HepG2 (cell line): ENCODE results near the gene PCDHGA1.

ENCODE experiments used
- ATF7-NPFF ChIP-seq: sonication (generic); formaldehyde crosslinking; IDR thresholded peaks from 2 replicates; pipeline ENCODE4 v1.8.1; 2023; ENCODE audit warnings: mild to moderate bottlenecking, low read depth, missing genetic modification reagents, moderate library complexity
- EZH2 ChIP-seq: conservative IDR thresholded peaks from 2 replicates; pipeline ENCODE4 v1.6.1; 2012; ENCODE audit warnings: mild to moderate bottlenecking, low read depth, low read length, moderate library complexity
- JUND ChIP-seq: sonication (generic); formaldehyde crosslinking; IDR thresholded peaks from 2 replicates; pipeline ENCODE4 v1.8.0; 2022; ENCODE audit warnings: mild to moderate bottlenecking, missing genetic modification reagents
- KLF15 ChIP-seq: sonication (generic); formaldehyde crosslinking; IDR thresholded peaks from 2 replicates; pipeline ENCODE4 v1.8.1; 2023; ENCODE audit warnings: borderline replicate concordance, mild to moderate bottlenecking, inconsistent platforms, missing genetic modification reagents, mixed read lengths
- MTA3 ChIP-seq: sonication (generic); formaldehyde crosslinking; IDR thresholded peaks from 2 replicates; pipeline ENCODE4 v1.4.0; 2020; ENCODE audit warnings: missing genetic modification reagents
- POLR2A ChIP-seq, 2 experiments: IDR thresholded peaks; 2 replicates each; pipeline ENCODE4 v1.6.1; 2011; ENCODE audit warnings: low read depth in 2 of 2, low read length in 2 of 2, mild to moderate bottlenecking in 1 of 2, moderate library complexity in 1 of 2; ENCODE audit not compliant: insufficient read depth in 1 of 2
- RBFOX2 ChIP-seq: fragments of 200-400 bp; formaldehyde crosslinking; IDR thresholded peaks from 2 replicates; pipeline ENCODE4 v1.6.1; 2017; ENCODE audit warnings: low read depth, mild to moderate bottlenecking, low read length
- SNAI1 ChIP-seq: sonication (generic); formaldehyde crosslinking; IDR thresholded peaks from 2 replicates; pipeline ENCODE4 v1.5.0; 2020; ENCODE audit warnings: mild to moderate bottlenecking, missing genetic modification reagents, borderline replicate concordance
- SP1 ChIP-seq, 2 experiments: fragments of 450-650 bp in 1 of 2; sonication (generic) in 1 of 2; formaldehyde crosslinking in 1 of 2; IDR thresholded peaks; 2 replicates each; pipeline versions ENCODE4 v1.4.0 to v1.6.1; 2016 to 2020; ENCODE audit warnings: missing genetic modification reagents in 1 of 2
- SP140L ChIP-seq: sonication (generic); formaldehyde crosslinking; IDR thresholded peaks from 2 replicates; pipeline ENCODE4 v1.4.0; 2020; ENCODE audit warnings: missing genetic modification reagents, borderline replicate concordance
- TCF12 ChIP-seq, 2 experiments: fragments of 450-650 bp in 1 of 2; sonication (generic) in 1 of 2; formaldehyde crosslinking in 1 of 2; IDR thresholded peaks; 2 replicates each; pipeline versions ENCODE4 v1.6.1 to v1.8.0; 2017 to 2022; ENCODE audit warnings: antibody characterized with exemption in 1 of 2, mild to moderate bottlenecking in 1 of 2, missing genetic modification reagents in 1 of 2, moderate library complexity in 1 of 2
- ZEB1 ChIP-seq: IDR thresholded peaks from 2 replicates; pipeline ENCODE4 v1.6.1; 2012; ENCODE audit warnings: mild to moderate bottlenecking, low read depth, inconsistent platforms; ENCODE audit not compliant: insufficient replicate concordance
- TF ChIP-seq, protein P1 (sequence below): IDR thresholded peaks from 2 replicates; pipeline ENCODE4 v1.6.1; 2012; ENCODE audit warnings: low read length, improper control_type of control experiment
- TF ChIP-seq, protein P2 (sequence below): sonication (generic); formaldehyde crosslinking; IDR thresholded peaks from 2 replicates; pipeline ENCODE4 v1.5.0; 2020; ENCODE audit warnings: mild to moderate bottlenecking, missing genetic modification reagents, moderate library complexity

DNA sequence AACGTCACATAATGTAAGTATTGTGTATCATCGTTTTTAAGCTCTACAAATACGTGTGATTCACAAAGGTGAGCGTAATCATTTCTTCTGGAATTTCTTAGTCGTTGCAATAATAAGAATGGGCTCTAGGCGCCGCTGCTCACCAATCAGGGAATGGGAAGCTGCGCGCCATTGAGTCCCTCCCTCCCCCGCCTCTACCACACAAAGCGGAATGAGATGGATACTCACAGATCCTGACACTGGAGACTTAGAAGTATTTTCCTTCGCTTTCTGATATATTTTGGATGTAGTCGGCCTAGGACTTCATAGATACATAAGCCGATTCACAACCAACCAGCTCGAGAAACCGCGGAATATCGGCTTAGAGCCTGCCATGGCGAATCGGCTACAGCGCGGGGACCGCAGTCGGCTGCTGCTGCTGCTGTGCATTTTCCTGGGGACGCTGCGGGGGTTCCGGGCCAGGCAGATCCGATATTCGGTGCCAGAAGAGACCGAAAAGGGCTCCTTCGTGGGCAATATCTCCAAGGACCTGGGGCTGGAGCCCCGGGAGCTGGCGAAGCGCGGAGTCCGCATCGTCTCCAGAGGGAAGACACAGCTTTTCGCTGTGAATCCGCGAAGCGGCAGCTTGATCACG is 90.7 kb downstream of the PCDHGA1 start, which contains the start of gene PCDHGA11:
- TF ChIP-seq SNAI1 (no peak), KLF15 (CRISPR knock-in tag) (no peak), TCF12 (IDR thresholded peaks at IDR 0.05) (no peak), TCF12 (CRISPR knock-in tag; IDR thresholded peaks at IDR 0.05) (no peak), SP1 (IDR thresholded peaks at IDR 0.05) (no peak), SP1 (CRISPR knock-in tag; IDR thresholded peaks at IDR 0.05) (no peak), EZH2 (no peak), POLR2A (IDR thresholded peaks at IDR 0.05; ENCODE audit: insufficient read depth in 1 of 2, low read depth in 2 of 2, low read length in 2 of 2) (no peak), SP140L (no peak), RBFOX2 (no peak), JUND (CRISPR knock-in tag) (no peak), ATF7-NPFF (no peak), ZEB1 (no peak), MTA3 (CRISPR knock-in tag) (no peak)
- TF ChIP-seq, protein P1, sequence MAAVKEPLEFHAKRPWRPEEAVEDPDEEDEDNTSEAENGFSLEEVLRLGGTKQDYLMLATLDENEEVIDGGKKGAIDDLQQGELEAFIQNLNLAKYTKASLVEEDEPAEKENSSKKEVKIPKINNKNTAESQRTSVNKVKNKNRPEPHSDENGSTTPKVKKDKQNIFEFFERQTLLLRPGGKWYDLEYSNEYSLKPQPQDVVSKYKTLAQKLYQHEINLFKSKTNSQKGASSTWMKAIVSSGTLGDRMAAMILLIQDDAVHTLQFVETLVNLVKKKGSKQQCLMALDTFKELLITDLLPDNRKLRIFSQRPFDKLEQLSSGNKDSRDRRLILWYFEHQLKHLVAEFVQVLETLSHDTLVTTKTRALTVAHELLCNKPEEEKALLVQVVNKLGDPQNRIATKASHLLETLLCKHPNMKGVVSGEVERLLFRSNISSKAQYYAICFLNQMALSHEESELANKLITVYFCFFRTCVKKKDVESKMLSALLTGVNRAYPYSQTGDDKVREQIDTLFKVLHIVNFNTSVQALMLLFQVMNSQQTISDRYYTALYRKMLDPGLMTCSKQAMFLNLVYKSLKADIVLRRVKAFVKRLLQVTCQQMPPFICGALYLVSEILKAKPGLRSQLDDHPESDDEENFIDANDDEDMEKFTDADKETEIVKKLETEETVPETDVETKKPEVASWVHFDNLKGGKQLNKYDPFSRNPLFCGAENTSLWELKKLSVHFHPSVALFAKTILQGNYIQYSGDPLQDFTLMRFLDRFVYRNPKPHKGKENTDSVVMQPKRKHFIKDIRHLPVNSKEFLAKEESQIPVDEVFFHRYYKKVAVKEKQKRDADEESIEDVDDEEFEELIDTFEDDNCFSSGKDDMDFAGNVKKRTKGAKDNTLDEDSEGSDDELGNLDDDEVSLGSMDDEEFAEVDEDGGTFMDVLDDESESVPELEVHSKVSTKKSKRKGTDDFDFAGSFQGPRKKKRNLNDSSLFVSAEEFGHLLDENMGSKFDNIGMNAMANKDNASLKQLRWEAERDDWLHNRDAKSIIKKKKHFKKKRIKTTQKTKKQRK = no peak
- TF ChIP-seq, protein P2, sequence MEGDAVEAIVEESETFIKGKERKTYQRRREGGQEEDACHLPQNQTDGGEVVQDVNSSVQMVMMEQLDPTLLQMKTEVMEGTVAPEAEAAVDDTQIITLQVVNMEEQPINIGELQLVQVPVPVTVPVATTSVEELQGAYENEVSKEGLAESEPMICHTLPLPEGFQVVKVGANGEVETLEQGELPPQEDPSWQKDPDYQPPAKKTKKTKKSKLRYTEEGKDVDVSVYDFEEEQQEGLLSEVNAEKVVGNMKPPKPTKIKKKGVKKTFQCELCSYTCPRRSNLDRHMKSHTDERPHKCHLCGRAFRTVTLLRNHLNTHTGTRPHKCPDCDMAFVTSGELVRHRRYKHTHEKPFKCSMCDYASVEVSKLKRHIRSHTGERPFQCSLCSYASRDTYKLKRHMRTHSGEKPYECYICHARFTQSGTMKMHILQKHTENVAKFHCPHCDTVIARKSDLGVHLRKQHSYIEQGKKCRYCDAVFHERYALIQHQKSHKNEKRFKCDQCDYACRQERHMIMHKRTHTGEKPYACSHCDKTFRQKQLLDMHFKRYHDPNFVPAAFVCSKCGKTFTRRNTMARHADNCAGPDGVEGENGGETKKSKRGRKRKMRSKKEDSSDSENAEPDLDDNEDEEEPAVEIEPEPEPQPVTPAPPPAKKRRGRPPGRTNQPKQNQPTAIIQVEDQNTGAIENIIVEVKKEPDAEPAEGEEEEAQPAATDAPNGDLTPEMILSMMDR (CRISPR knock-in tag) = peak; percentile 60
